ENCODE measurements around the gene APH1B.

- TF ChIP-seq POLR2A (IDR thresholded peaks at IDR 0.05): no peak
- TF ChIP-seq, protein P1, sequence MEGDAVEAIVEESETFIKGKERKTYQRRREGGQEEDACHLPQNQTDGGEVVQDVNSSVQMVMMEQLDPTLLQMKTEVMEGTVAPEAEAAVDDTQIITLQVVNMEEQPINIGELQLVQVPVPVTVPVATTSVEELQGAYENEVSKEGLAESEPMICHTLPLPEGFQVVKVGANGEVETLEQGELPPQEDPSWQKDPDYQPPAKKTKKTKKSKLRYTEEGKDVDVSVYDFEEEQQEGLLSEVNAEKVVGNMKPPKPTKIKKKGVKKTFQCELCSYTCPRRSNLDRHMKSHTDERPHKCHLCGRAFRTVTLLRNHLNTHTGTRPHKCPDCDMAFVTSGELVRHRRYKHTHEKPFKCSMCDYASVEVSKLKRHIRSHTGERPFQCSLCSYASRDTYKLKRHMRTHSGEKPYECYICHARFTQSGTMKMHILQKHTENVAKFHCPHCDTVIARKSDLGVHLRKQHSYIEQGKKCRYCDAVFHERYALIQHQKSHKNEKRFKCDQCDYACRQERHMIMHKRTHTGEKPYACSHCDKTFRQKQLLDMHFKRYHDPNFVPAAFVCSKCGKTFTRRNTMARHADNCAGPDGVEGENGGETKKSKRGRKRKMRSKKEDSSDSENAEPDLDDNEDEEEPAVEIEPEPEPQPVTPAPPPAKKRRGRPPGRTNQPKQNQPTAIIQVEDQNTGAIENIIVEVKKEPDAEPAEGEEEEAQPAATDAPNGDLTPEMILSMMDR (IDR thresholded peaks at IDR 0.05): no peak
These were observed 36.4 kb downstream of the APH1B start for GRCh38 chr15:63313825-63314224.

Measured in uterus (tissue), 2 donors.